Common myeloid progenitor, CD34-positive (primary cell): ENCODE measurements around the gene GCNA.

Experiments
- CTCF ChIA-PET: fragments of 350-600 bp; sonication (Branson Sonifier 250); formaldehyde crosslinking; loops from one replicate; lab custom pipeline; 2021; ENCODE audit warnings: antibody characterized with exemption; lab: Charles Lee
- POLR2A ChIA-PET: fragments of 350-600 bp; sonication (Branson Sonifier 250); formaldehyde crosslinking; loops from one replicate; lab custom pipeline; 2021; ENCODE audit warnings: antibody characterized with exemption; lab: Charles Lee
- DNase-seq, 3 donors: peaks; one replicate each; pipeline versions ENCODE4 v3.0.0 to v3.0.0-alpha.2; 2013
- H3K27ac ChIP-seq, 2 experiments: 1 replicate in 1 of 2; 2 replicates in 1 of 2; pipeline ENCODE4 v1.7.0; 2013; ENCODE audit warnings: inconsistent platforms in 2 of 2, low read length in 2 of 2, mild to moderate bottlenecking in 2 of 2, low read depth in 1 of 2, moderate library complexity in 1 of 2; ENCODE audit not compliant: severe bottlenecking in 2 of 2, insufficient read depth in 1 of 2, poor library complexity in 1 of 2
- H3K27me3 ChIP-seq, 5 experiments: replicated peaks in 2 of 5; 1 replicate in 3 of 5; 2 replicates in 2 of 5; pipeline versions ENCODE4 v1.6.1 to v1.7.0; 2013; ENCODE audit warnings: low read length in 4 of 5, mild to moderate bottlenecking in 2 of 5, moderate library complexity in 2 of 5, inconsistent platforms in 1 of 5; ENCODE audit not compliant: insufficient read depth in 5 of 5, control insufficient read depth in 4 of 5
- H3K36me3 ChIP-seq, 4 experiments: 1 replicate in 2 of 4; 2 replicates in 2 of 4; pipeline versions ENCODE4 v1.6.1 to v1.7.0; 2013; ENCODE audit warnings: low read length in 3 of 4, control low read depth in 1 of 4, mild to moderate bottlenecking in 1 of 4; ENCODE audit not compliant: control insufficient read depth in 4 of 4, insufficient read depth in 4 of 4
- H3K4me1 ChIP-seq, 4 experiments: 1 replicate in 3 of 4; 2 replicates in 1 of 4; pipeline versions ENCODE4 v1.6.1 to v1.7.1; 2013; ENCODE audit warnings: low read length in 3 of 4, mild to moderate bottlenecking in 3 of 4, control low read depth in 1 of 4, inconsistent platforms in 1 of 4, moderate library complexity in 1 of 4; ENCODE audit not compliant: control insufficient read depth in 4 of 4, insufficient read depth in 4 of 4; ENCODE audit errors: control extremely low read depth in 1 of 4
- H3K4me3 ChIP-seq, 7 experiments: 1 replicate in 4 of 7; 2 replicates in 3 of 7; pipeline versions ENCODE4 v1.5.1 to v1.7.0; 2013; ENCODE audit warnings: mild to moderate bottlenecking in 7 of 7, low read length in 6 of 7, moderate library complexity in 6 of 7, inconsistent platforms in 2 of 7, low read depth in 2 of 7, control low read depth in 1 of 7; ENCODE audit not compliant: insufficient read depth in 4 of 7, control insufficient read depth in 1 of 7; ENCODE audit errors: extremely low read depth in 1 of 7
- H3K9me3 ChIP-seq, 5 experiments: 1 replicate in 4 of 5; 2 replicates in 1 of 5; pipeline versions ENCODE4 v1.6.1 to v1.7.1; 2013; ENCODE audit warnings: low read length in 4 of 5, mild to moderate bottlenecking in 2 of 5, inconsistent platforms in 1 of 5, low read depth in 1 of 5, moderate library complexity in 1 of 5; ENCODE audit not compliant: control insufficient read depth in 4 of 5, insufficient read depth in 2 of 5; ENCODE audit errors: control extremely low read depth in 1 of 5
- WGBS: methylation state at CpG from one replicate; pipeline ENCODE4 v1.1.5; 2013; ENCODE audit not compliant: insufficient coverage; 5-methylcytosine and 5-hydroxymethylcytosine counted together

GCNA gene

GRCh38 chrX:71542825-71543224 is 35.4 kb upstream of the GCNA start:
- Histone ChIP-seq H3K27ac (no peak overlapping the region), H3K4me3 (no peak overlapping the region), H3K36me3 (peaks cover 2 to 44% (median 24%) of the 10 kb centered on the region in 4 experiments), H3K27me3 (peaks cover 0 to under 1% (median 0%) of the 10 kb centered on the region in 5 experiments), H3K9me3 (no peaks in the 10 kb centered on the region), H3K4me1 (peaks cover 16 to 36% (median 23%) of the 10 kb centered on the region in 4 experiments)
- ChIA-PET CTCF (no interaction called here), POLR2A (no interaction called here)
- 100% methylated on average over 1 of the region's 2 CpGs for WGBS
- no peak for DNase-seq

GRCh38 chrX:71543316-71543715 is 34.9 kb upstream of the GCNA start:
- Histone ChIP-seq H3K27ac (no peak overlapping the region), H3K27me3 (no peaks in the 10 kb centered on the region), H3K9me3 (no peaks in the 10 kb centered on the region), H3K4me3 (no peak overlapping the region), H3K36me3 (peaks cover 7 to 46% (median 26%) of the 10 kb centered on the region in 4 experiments), H3K4me1 (peaks cover 16 to 34% (median 22%) of the 10 kb centered on the region in 4 experiments)
- WGBS: no CpG with 5 or more reads among the region's 2 CpGs
- CTCF ChIA-PET: no interaction called here
- POLR2A ChIA-PET: no interaction called here
- DNase-seq: no peak

- no peaks in the 10 kb centered on the region for H3K27me3 ChIP-seq
- no peak for DNase-seq
- 95% methylated on average over 7 of the region's 7 CpGs for WGBS
- no peak overlapping the region for H3K27ac ChIP-seq
- H3K36me3 ChIP-seq: peaks cover 9 to 47% (median 31%) of the 10 kb centered on the region in 4 experiments
- no peaks in the 10 kb centered on the region for H3K9me3 ChIP-seq
- POLR2A ChIA-PET: no interaction called here
- H3K4me3 ChIP-seq: no peak overlapping the region
- CTCF ChIA-PET: interaction anchor here (1.5 kb wide), 1 partner anchor 8 kb away, joined by 5 read pairs; no protein-coding TSS in a partner anchor
- peaks cover 8 to 19% (median 16%) of the 10 kb centered on the region in 4 experiments for H3K4me1 ChIP-seq
Observed at GRCh38 chrX:71545364-71545763, 32.9 kb upstream of the GCNA start.

GRCh38 chrX:71546879-71547278 is 31.4 kb upstream of the GCNA start:
- H3K27ac ChIP-seq: no peak overlapping the region
- H3K36me3 ChIP-seq: peaks cover 9 to 47% (median 31%) of the 10 kb centered on the region in 4 experiments
- WGBS: 96% methylated on average over 11 of the region's 13 CpGs
- ChIA-PET POLR2A (no interaction called here), CTCF (no interaction called here)
- DNase-seq: no peak
- no peak overlapping the region for H3K4me3 ChIP-seq
- H3K27me3 ChIP-seq: no peaks in the 10 kb centered on the region
- no peaks in the 10 kb centered on the region for H3K9me3 ChIP-seq
- peaks cover under 1 to 7% (median 3%) of the 10 kb centered on the region in 4 experiments for H3K4me1 ChIP-seq

GRCh38 chrX:71547339-71547738 is 30.9 kb upstream of the GCNA start:
- H3K9me3 ChIP-seq: no peaks in the 10 kb centered on the region
- CTCF ChIA-PET: no interaction called here
- H3K27ac ChIP-seq: no peak overlapping the region
- H3K4me3 ChIP-seq: no peak overlapping the region
- POLR2A ChIA-PET: no interaction called here
- WGBS: 89% methylated on average over 6 of the region's 7 CpGs
- peaks cover 9 to 47% (median 31%) of the 10 kb centered on the region in 4 experiments for H3K36me3 ChIP-seq
- DNase-seq: no peak
- H3K27me3 ChIP-seq: no peaks in the 10 kb centered on the region
- peaks cover 0 to 4% (median 0%) of the 10 kb centered on the region in 4 experiments for H3K4me1 ChIP-seq

GRCh38 chrX:71549986-71550385 is 28.3 kb upstream of the GCNA start:
- ChIA-PET CTCF (interaction anchor here (1.1 kb wide), 1 partner anchor 15 kb away, joined by 3 read pairs; no protein-coding TSS in a partner anchor), POLR2A (interaction anchor here (1.0 kb wide), 1 partner anchor 15 kb away, joined by 4 read pairs; no protein-coding TSS in a partner anchor)
- no CpG with 5 or more reads among the region's 1 CpG for WGBS
- no peaks in the 10 kb centered on the region for H3K27me3 ChIP-seq
- no peak overlapping the region for H3K4me3 ChIP-seq
- H3K4me1 ChIP-seq: no peaks in the 10 kb centered on the region
- DNase-seq: no peak
- no peak overlapping the region for H3K27ac ChIP-seq
- no peaks in the 10 kb centered on the region for H3K9me3 ChIP-seq
- peaks cover 10 to 54% (median 25%) of the 10 kb centered on the region in 4 experiments for H3K36me3 ChIP-seq

- peaks cover 10 to 52% (median 24%) of the 10 kb centered on the region in 4 experiments for H3K36me3 ChIP-seq
- WGBS: 100% methylated on average over 1 of the region's 3 CpGs
- no peak for DNase-seq
- no peak overlapping the region for H3K27ac ChIP-seq
- POLR2A ChIA-PET: no interaction called here
- no peaks in the 10 kb centered on the region for H3K4me1 ChIP-seq
- no peaks in the 10 kb centered on the region for H3K9me3 ChIP-seq
- CTCF ChIA-PET: interaction anchor here (1.1 kb wide), 1 partner anchor 16 kb away, joined by 3 read pairs; no protein-coding TSS in a partner anchor
- no peaks in the 10 kb centered on the region for H3K27me3 ChIP-seq
- no peak overlapping the region for H3K4me3 ChIP-seq
Observed at GRCh38 chrX:71550578-71550977, 27.7 kb upstream of the GCNA start.
